GM21526 (cell line): ENCODE measurements around the gene EBLN1.
"Not testable (repeated sequence)": the region's sequence is repeated elsewhere in the genome, so short reads cannot be mapped to it uniquely, and the experiment has no call there.

Experiments used
- ATAC-seq: cut with Tn5 transposase; IDR thresholded peaks from one replicate; pipeline ENCODE4 v1.9.1; 2021; ENCODE audit warnings: moderate library complexity; ENCODE audit not compliant: unreplicated experiment, low FRiP score

EBLN1 gene

GRCh38 chr10:22228943-22229801, 11.4 kb upstream of the EBLN1 start:
- ATAC-seq: peak; percentile 66

GRCh38 chr10:22228167-22228938, 10.5 kb upstream of the EBLN1 start:
- ATAC-seq: no peak

- ATAC-seq: no peak
These were observed 8.8 kb upstream of the EBLN1 start for GRCh38 chr10:22226599-22226998.

DNA sequence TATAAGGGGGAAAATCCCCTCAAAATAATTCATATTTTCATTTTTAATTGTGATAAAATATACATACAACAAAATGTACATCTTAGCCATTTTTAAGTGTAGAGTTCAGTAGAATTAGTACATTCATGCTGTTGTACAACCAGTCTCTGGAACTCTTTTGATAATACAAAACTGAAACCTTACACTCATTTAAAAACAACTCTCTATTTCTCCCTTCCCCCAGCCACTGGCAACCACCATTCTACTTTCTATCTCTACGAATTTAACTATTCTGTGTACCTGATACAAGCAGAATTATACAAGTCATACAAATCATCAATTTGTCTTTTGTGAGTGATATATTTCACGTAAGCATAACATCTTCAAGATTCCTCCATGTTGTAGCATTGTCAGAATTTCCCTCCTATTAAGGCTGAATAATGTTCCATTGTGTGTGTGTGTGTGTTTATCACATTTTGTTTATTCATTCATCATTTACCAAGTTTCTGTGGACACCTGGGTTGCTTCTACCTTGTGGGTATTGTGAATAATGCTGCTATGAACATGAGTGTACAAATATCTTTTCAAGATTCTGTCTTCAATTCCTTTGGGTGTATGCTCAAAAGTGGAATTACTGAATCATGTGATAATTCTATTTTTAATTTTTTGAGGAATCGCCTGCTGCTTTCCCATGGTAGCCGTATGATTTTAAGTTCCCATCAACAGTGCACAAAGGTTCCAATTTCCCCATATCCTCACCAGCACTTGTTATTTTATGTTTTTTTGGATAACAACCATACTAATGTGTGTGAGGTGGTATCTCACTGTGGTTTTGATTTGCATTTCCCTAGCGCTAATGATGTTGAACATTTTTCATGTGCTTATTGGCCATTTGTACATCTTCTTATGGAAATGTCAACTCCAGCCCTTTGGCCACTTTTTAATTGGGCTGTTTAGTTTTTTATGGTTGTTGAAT, 4.7 kb upstream of the EBLN1 start:
- peak; percentile 78 for ATAC-seq

GRCh38 chr10:22219308-22219707, 1.5 kb upstream of the EBLN1 start:
- ATAC-seq: no peak

GRCh38 chr10:22218448-22218847, 633 bp upstream of the EBLN1 start:
- ATAC-seq: no peak

DNA sequence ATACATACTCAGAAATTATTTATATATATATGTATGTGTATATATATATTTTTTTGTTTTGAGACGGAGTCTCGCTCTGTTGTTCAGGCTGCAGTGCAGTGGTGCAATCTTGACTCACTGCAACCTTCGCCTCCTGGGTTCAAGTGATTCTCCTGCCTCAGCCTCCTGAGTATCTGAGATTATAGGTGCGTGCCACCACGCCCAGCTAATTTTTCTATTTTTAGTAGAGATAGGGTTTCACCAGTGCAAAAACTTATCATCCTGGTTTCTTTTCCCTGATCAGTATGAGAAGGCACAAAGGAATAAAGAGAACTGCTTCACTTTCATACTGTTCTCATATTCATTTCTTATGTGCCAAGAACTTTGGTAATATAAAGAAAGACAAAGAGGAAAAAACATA, 731 bp downstream of the EBLN1 start:
- ATAC-seq: not testable (repeated sequence)

DNA sequence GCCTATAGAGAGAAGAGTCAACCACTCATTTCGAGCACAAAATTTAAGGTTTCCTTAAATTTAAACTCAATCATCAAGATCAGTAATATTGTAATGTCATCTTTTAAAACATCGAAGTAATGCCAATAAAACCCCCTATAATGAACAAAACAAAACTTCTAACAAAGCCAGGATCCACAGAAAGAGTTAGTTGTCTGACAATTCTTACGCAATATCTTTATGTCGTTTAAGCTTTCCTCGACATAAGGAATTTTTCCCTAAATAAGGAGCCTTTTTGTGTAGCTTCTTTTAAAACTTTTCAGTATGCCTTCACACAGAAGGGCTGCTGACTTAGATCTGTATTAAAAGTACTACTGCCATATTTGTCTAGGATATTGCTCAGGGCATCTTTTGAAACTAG, 7.5 kb downstream of the EBLN1 start:
- no peak for ATAC-seq

DNA sequence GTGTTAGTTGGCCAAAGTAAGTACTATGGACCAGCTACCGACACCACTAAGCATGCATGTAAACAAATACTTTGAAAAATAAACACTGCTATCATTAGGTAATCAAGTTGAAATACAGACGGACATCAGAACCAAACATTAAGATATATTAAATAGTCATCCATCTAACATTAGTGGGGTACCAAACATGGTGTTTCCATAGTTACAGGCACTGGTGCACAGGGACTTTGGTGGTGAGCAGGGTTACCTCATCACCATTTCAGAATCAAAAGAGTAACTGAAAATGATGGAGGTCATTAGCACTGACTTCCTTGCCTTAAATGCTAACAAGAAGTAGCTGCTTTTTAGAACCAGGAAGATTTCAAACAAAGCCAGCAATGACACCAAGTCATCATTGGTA, 23.9 kb downstream of the EBLN1 start:
- no peak for ATAC-seq

- ATAC-seq: no peak
These were observed 32.2 kb downstream of the EBLN1 start for GRCh38 chr10:22185586-22185985.

DNA sequence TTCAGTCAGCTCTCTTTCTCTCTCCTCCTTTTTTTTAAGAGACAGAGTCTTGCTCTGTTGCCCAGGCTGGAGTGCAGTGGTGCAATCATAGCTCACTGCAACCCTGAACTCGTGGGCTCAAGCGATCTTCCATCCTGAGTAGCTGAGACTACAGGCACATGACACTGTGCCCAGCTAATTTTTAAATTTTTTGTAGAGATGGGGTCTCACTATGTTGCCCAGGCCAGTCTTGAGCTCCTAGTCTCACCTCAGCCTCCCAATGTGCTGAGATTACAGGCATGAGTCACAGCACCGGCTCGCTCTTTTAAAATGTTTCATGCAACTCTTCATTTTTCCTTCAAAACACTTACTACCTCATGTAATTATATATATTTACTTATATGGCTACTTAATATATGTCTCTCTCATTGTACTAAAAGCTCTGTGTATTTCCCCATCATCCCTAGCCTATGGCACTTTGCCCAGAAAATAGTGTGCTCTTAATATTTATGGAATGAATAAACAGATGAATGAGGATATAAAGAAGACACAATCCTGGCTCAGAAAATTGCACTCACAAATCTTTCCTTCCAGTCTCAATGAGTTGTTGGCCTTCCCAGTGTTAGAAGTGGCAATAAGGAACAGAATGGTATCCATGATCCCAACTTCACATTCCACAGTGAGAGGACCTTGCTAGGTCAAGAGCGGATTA, 33.9 kb downstream of the EBLN1 start:
- no peak for ATAC-seq

GRCh38 chr10:22180724-22181123, 37.1 kb downstream of the EBLN1 start:
- no peak for ATAC-seq

GRCh38 chr10:22174442-22174841, 43.4 kb downstream of the EBLN1 start:
- no peak for ATAC-seq

- ATAC-seq: no peak
These were observed 46.7 kb downstream of the EBLN1 start for GRCh38 chr10:22171131-22171530.

GRCh38 chr10:22170582-22170981, 47.2 kb downstream of the EBLN1 start:
- ATAC-seq: no peak

- no peak for ATAC-seq
These were observed 57.8 kb downstream of the EBLN1 start for GRCh38 chr10:22159979-22160378.

DNA sequence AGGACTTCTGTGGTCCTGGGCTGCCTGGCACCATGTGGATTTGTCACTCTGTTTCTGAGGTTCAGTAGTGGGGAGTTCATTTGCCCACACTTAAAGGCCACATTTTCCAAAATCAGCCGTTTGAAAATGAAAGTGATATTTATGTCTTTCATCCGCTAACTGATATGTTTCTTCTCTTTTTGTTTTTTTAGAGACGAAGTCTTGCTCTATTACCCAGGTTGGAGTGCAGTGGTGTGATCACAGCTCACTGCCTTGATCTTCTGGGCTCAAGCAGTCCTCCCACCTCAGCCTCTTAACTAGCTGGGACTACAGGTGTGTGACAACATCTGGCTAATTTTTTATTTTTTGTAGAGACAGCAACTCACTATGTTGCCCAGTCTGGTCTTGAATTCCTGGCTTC, 58.6 kb downstream of the EBLN1 start:
- ATAC-seq: no peak
